Measurements from ENCODE around the gene TMEM63A. TPM values are rescaled to one million over a fixed set of nuclear protein-coding genes. Genes with fewer than 3 reads are reported as not detected.

The TMEM63A gene
- total RNA-seq, 5 donors from 2014 or later (not counting 1 experiment from before 2014, with no cell fraction given): 332 to 473 (median 390) TPM

GRCh38 chr1:225883616-225884265, 1.6 kb upstream of the TMEM63A start:
- Histone ChIP-seq H3K27me3 (replicated peaks in 1 of 2; ENCODE audit: control insufficient read depth in 2 of 2, extremely low read depth in 1 of 2, insufficient read depth in 2 of 2, low read length in 1 of 2) (no peaks in the 10 kb centered on the region), H3K36me3 (ENCODE audit: control insufficient read depth in 2 of 2, extremely low read depth in 1 of 2, insufficient read depth in 1 of 2, low read length in 1 of 2) (peaks cover 0 to 7% of the 10 kb centered on the region in 2 donors), H3K9me3 (no peaks in the 10 kb centered on the region), H3K27ac (ENCODE audit: low read length) (no peak overlapping the region), H3K4me3 (ENCODE audit: control insufficient read depth in 1 of 2, extremely low read depth in 1 of 2, low read length in 1 of 2) (peak overlapping the region in 1 of 2 donors; percentile 86), H3K4me1 (ENCODE audit: control insufficient read depth in 1 of 2, extremely low read depth in 1 of 2, insufficient read depth in 2 of 2, low read length in 2 of 2) (peaks cover 20 to 39% of the 10 kb centered on the region in 2 experiments)
- Mint-ChIP-seq H3K27ac (peak overlapping the region; percentile 86 to 94), H3K27me3 (no peaks in the 10 kb centered on the region), H3K9me3 (no peaks in the 10 kb centered on the region), H3K4me1 (peaks cover 34 to 39% (median 39%) of the 10 kb centered on the region in 3 donors), H3K36me3 (peaks cover 2% of the 10 kb centered on the region), H3K4me3 (peak overlapping the region; percentile 87 to 95 (median 91))
- CTCF ChIA-PET: interaction anchor here (0.6 to 4.6 kb wide), 11 partner anchors 8 to 784 kb away, joined by 3 to 18 read pairs (median 4); partner anchors contain the start of gene SRP9 (in 1 of the 2)
- ATAC-seq (replicated peaks in 1 of 4): no peak
- WGBS (ENCODE audit: insufficient coverage): 88% methylated on average over 4 of the region's 11 CpGs
- POLR2A ChIA-PET: interaction anchor here in 1 of 2 donors (1.5 kb wide), 2 partner anchors 14 to 116 kb away, joined by 3 to 12 read pairs; partner anchors contain the start of gene SDE2
- DNase-seq: no peak

- no peaks in the 10 kb centered on the region for H3K9me3 Mint-ChIP-seq
- no peaks in the 10 kb centered on the region for H3K27me3 Mint-ChIP-seq
- POLR2A ChIA-PET: interaction anchor here (0.6 to 1.5 kb wide), 4 partner anchors 14 to 116 kb away, joined by 3 to 12 read pairs (median 4); partner anchors contain the start of gene SDE2 (in 1 of the 2)
- H3K36me3 Mint-ChIP-seq: peaks cover 5% of the 10 kb centered on the region
- peak overlapping the region; percentile 87 to 95 (median 91) for H3K4me3 Mint-ChIP-seq
- CTCF ChIA-PET: interaction anchor here (0.6 to 4.6 kb wide), 13 partner anchors 9 to 785 kb away, joined by 3 to 18 read pairs (median 4); partner anchors contain the start of gene SRP9 (in 1 of the 2)
- peak in 11 of 35 experiments; percentile 16 to 45 (median 26) for DNase-seq
- ATAC-seq (replicated peaks in 1 of 4): peak; percentile 31 to 45 (median 41)
- peaks cover 27 to 47% of the 10 kb centered on the region in 2 experiments for H3K4me1 ChIP-seq (ENCODE audit: control insufficient read depth in 1 of 2, extremely low read depth in 1 of 2, insufficient read depth in 2 of 2, low read length in 2 of 2)
- H3K27ac Mint-ChIP-seq: peak overlapping the region; percentile 94 to 97
- peak overlapping the region; percentile 73 for H3K27ac ChIP-seq (ENCODE audit: low read length)
- peak overlapping the region; percentile 86 to 100 for H3K4me3 ChIP-seq (ENCODE audit: control insufficient read depth in 1 of 2, extremely low read depth in 1 of 2, low read length in 1 of 2)
- under 1% methylated on average over 55 of the region's 63 CpGs for WGBS (ENCODE audit: insufficient coverage)
- H3K27me3 ChIP-seq (replicated peaks in 1 of 2; ENCODE audit: control insufficient read depth in 2 of 2, extremely low read depth in 1 of 2, insufficient read depth in 2 of 2, low read length in 1 of 2): no peaks in the 10 kb centered on the region
- H3K36me3 ChIP-seq (ENCODE audit: control insufficient read depth in 2 of 2, extremely low read depth in 1 of 2, insufficient read depth in 1 of 2, low read length in 1 of 2): peaks cover 0 to 14% of the 10 kb centered on the region in 2 donors
- H3K9me3 ChIP-seq: no peaks in the 10 kb centered on the region
- H3K4me1 Mint-ChIP-seq: peaks cover 42% of the 10 kb centered on the region in 3 donors
Measured at GRCh38 chr1:225882694-225883615, 775 bp upstream of the TMEM63A start.

- POLR2A ChIA-PET: interaction anchor here (0.9 to 1.5 kb wide), 4 partner anchors 9 to 103 kb away, joined by 3 to 7 read pairs (median 4); partner anchors contain the start of gene PYCR2 (in 1 of the 2)
- Mint-ChIP-seq H3K27ac (peak overlapping the region; percentile 93), H3K36me3 (peaks cover 18% of the 10 kb centered on the region), H3K9me3 (no peaks in the 10 kb centered on the region), H3K4me3 (peak overlapping the region; percentile 87 to 95 (median 91)), H3K4me1 (peaks cover 55 to 59% (median 58%) of the 10 kb centered on the region in 3 donors), H3K27me3 (no peaks in the 10 kb centered on the region)
- 18% methylated on average over 7 of the region's 25 CpGs for WGBS (ENCODE audit: insufficient coverage)
- Histone ChIP-seq H3K36me3 (ENCODE audit: control insufficient read depth in 2 of 2, extremely low read depth in 1 of 2, insufficient read depth in 1 of 2, low read length in 1 of 2) (peaks cover under 1 to 28% of the 10 kb centered on the region in 2 donors), H3K4me3 (ENCODE audit: control insufficient read depth in 1 of 2, extremely low read depth in 1 of 2, low read length in 1 of 2) (peak overlapping the region; percentile 86 to 100), H3K4me1 (ENCODE audit: control insufficient read depth in 1 of 2, extremely low read depth in 1 of 2, insufficient read depth in 2 of 2, low read length in 2 of 2) (peaks cover 40 to 63% of the 10 kb centered on the region in 2 experiments), H3K27ac (ENCODE audit: low read length) (peak overlapping the region; percentile 80), H3K9me3 (no peaks in the 10 kb centered on the region), H3K27me3 (replicated peaks in 1 of 2; ENCODE audit: control insufficient read depth in 2 of 2, extremely low read depth in 1 of 2, insufficient read depth in 2 of 2, low read length in 1 of 2) (no peaks in the 10 kb centered on the region)
- DNase-seq (peak in 27 of 35 experiments; percentile 25 to 64 (median 40)), ATAC-seq (replicated peaks in 1 of 4) (peak; percentile 31 to 62 (median 52))
- CTCF ChIA-PET: interaction anchor here (0.9 to 4.6 kb wide), 13 partner anchors 15 to 106 kb away, joined by 3 to 18 read pairs (median 4); partner anchors contain the start of genes PYCR2 (in 1 of the 2) and SRP9 (in 1 of the 2)
Measured at GRCh38 chr1:225881081-225881958, 860 bp downstream of the TMEM63A start.

GRCh38 chr1:225880636-225881035, 1.5 kb downstream of the TMEM63A start:
- H3K9me3 ChIP-seq: no peaks in the 10 kb centered on the region
- no peaks in the 10 kb centered on the region for H3K9me3 Mint-ChIP-seq
- peaks cover 44 to 70% of the 10 kb centered on the region in 2 experiments for H3K4me1 ChIP-seq (ENCODE audit: control insufficient read depth in 1 of 2, extremely low read depth in 1 of 2, insufficient read depth in 2 of 2, low read length in 2 of 2)
- CTCF ChIA-PET: interaction anchor here (0.6 to 4.6 kb wide), 6 partner anchors 16 to 103 kb away, joined by 3 to 18 read pairs (median 4); partner anchors contain the start of genes PYCR2 (in 1 of the 2) and SRP9 (in 1 of the 2)
- H3K27ac Mint-ChIP-seq: peak overlapping the region; percentile 93
- H3K4me3 ChIP-seq (ENCODE audit: control insufficient read depth in 1 of 2, extremely low read depth in 1 of 2, low read length in 1 of 2): peak overlapping the region; percentile 86 to 100
- H3K36me3 Mint-ChIP-seq: peaks cover 20% of the 10 kb centered on the region
- peak overlapping the region; percentile 80 for H3K27ac ChIP-seq (ENCODE audit: low read length)
- POLR2A ChIA-PET: interaction anchor here (0.7 to 1.5 kb wide), 4 partner anchors 10 to 102 kb away, joined by 3 to 7 read pairs (median 4); partner anchors contain the start of gene PYCR2 (in 1 of the 2)
- H3K27me3 Mint-ChIP-seq: no peaks in the 10 kb centered on the region
- H3K36me3 ChIP-seq (ENCODE audit: control insufficient read depth in 2 of 2, extremely low read depth in 1 of 2, insufficient read depth in 1 of 2, low read length in 1 of 2): peaks cover 2 to 34% of the 10 kb centered on the region in 2 donors
- H3K27me3 ChIP-seq (replicated peaks in 1 of 2; ENCODE audit: control insufficient read depth in 2 of 2, extremely low read depth in 1 of 2, insufficient read depth in 2 of 2, low read length in 1 of 2): no peaks in the 10 kb centered on the region
- DNase-seq (no peak), ATAC-seq (replicated peaks in 1 of 4) (peak in 1 of 4 experiments; percentile 1)
- peaks cover 62 to 65% (median 65%) of the 10 kb centered on the region in 3 donors for H3K4me1 Mint-ChIP-seq
- 33% methylated on average over 3 of the region's 5 CpGs for WGBS (ENCODE audit: insufficient coverage)
- H3K4me3 Mint-ChIP-seq: peak overlapping the region; percentile 87 to 95 (median 91)

GRCh38 chr1:225880222-225880588, 2.0 kb downstream of the TMEM63A start:
- ATAC-seq (replicated peaks in 1 of 4) (no peak), DNase-seq (no peak)
- Mint-ChIP-seq H3K4me1 (peaks cover 66 to 70% (median 69%) of the 10 kb centered on the region in 3 donors), H3K9me3 (no peaks in the 10 kb centered on the region), H3K27me3 (no peaks in the 10 kb centered on the region), H3K27ac (peak overlapping the region; percentile 93), H3K36me3 (peaks cover 20% of the 10 kb centered on the region), H3K4me3 (peak overlapping the region; percentile 87 to 95 (median 91))
- POLR2A ChIA-PET: interaction anchor here in 1 of 2 donors (0.7 to 1.5 kb wide), 2 partner anchors 14 to 44 kb away, joined by 3 to 4 read pairs; partner anchors contain the start of gene PYCR2
- WGBS (ENCODE audit: insufficient coverage): 60% methylated on average over 2 of the region's 2 CpGs
- Histone ChIP-seq H3K27me3 (replicated peaks in 1 of 2; ENCODE audit: control insufficient read depth in 2 of 2, extremely low read depth in 1 of 2, insufficient read depth in 2 of 2, low read length in 1 of 2) (no peaks in the 10 kb centered on the region), H3K4me1 (ENCODE audit: control insufficient read depth in 1 of 2, extremely low read depth in 1 of 2, insufficient read depth in 2 of 2, low read length in 2 of 2) (peaks cover 44 to 75% of the 10 kb centered on the region in 2 experiments), H3K36me3 (ENCODE audit: control insufficient read depth in 2 of 2, extremely low read depth in 1 of 2, insufficient read depth in 1 of 2, low read length in 1 of 2) (peaks cover 2 to 38% of the 10 kb centered on the region in 2 donors), H3K27ac (ENCODE audit: low read length) (peak overlapping the region; percentile 80), H3K9me3 (no peaks in the 10 kb centered on the region), H3K4me3 (ENCODE audit: control insufficient read depth in 1 of 2, extremely low read depth in 1 of 2, low read length in 1 of 2) (peak overlapping the region; percentile 86 to 100)
- CTCF ChIA-PET: interaction anchor here (0.6 to 4.6 kb wide), 6 partner anchors 17 to 103 kb away, joined by 3 to 18 read pairs (median 4); partner anchors contain the start of genes PYCR2 (in 1 of the 2) and SRP9 (in 1 of the 2)
